PC-3 (cell line): ENCODE data around the gene DNM1L. TPM values are rescaled to one million over a fixed set of nuclear protein-coding genes. Genes with fewer than 3 reads are reported as not detected.
"Not testable (repeated sequence)": the region's sequence is repeated elsewhere in the genome, so short reads cannot be mapped to it uniquely, and the experiment has no call there.

Experiments used
- ATAC-seq: fragments of 200-7000 bp; cut with Tn5 transposase; 2 replicates; pipeline ENCODE4 v1.9.1; 2020; ENCODE audit warnings: mild to moderate bottlenecking, moderate library complexity
- BruUV-seq: library from RNA; stranded (reverse); fragments of 400-500 nt; replicated peaks from 2 replicates; lab custom pipeline; 2021; lab: Mats Ljungman, UMichigan
- CTCF ChIA-PET: fragments of 300-600 bp; sonication (Branson Sonifier 250); formaldehyde crosslinking; loops from one replicate; lab custom pipeline; 2022; ENCODE audit warnings: antibody characterized with exemption; lab: Charles Lee
- POLR2A ChIA-PET: fragments of 300-600 bp; sonication (Branson Sonifier 250); formaldehyde crosslinking; loops from one replicate; lab custom pipeline; 2022; ENCODE audit warnings: antibody characterized with exemption; ENCODE audit not compliant: unreplicated experiment; lab: Charles Lee
- DNase-seq: peaks from one replicate; pipeline ENCODE4 v3.0.0-alpha.2; 2015
- H2AFZ ChIP-seq: fragments of 300-600 bp; sonication (generic); 2 replicates; pipeline ENCODE4 v1.6.0; 2016; ENCODE audit warnings: antibody characterized with exemption, low read length
- H3F3A ChIP-seq: fragments of 300-600 bp; sonication (generic); one replicate; pipeline ENCODE4 v1.6.0; 2017; ENCODE audit warnings: antibody characterized with exemption, low read length, control low read depth, mild to moderate bottlenecking; ENCODE audit not compliant: unreplicated experiment
- H3K27ac ChIP-seq: fragments of 300-600 bp; sonication (generic); 2 replicates; pipeline ENCODE4 v1.5.1; 2016; ENCODE audit warnings: mild to moderate bottlenecking, low read length
- H3K27me3 ChIP-seq: fragments of 300-600 bp; sonication (generic); 2 replicates; pipeline ENCODE4 v1.6.1; 2016; ENCODE audit warnings: low read length, mixed read lengths
- H3K36me3 ChIP-seq: fragments of 300-600 bp; sonication (generic); 2 replicates; pipeline ENCODE4 v1.6.1; 2016; ENCODE audit warnings: low read depth, mixed run types, low read length, mixed read lengths
- H3K4me1 ChIP-seq: fragments of 300-600 bp; sonication (generic); 2 replicates; pipeline ENCODE4 v1.5.1; 2016; ENCODE audit warnings: low read length; ENCODE audit not compliant: insufficient read depth
- H3K4me2 ChIP-seq: fragments of 300-600 bp; sonication (generic); 2 replicates; pipeline ENCODE4 v1.6.0; 2016; ENCODE audit warnings: low read length
- H3K4me3 ChIP-seq: fragments of 300-600 bp; sonication (generic); 2 replicates; pipeline ENCODE4 v1.5.1; 2016; ENCODE audit warnings: mild to moderate bottlenecking, low read length, mixed read lengths
- H3K79me2 ChIP-seq: fragments of 300-600 bp; sonication (generic); 2 replicates; pipeline ENCODE4 v1.6.1; 2017; ENCODE audit warnings: low read length, mixed read lengths
- H3K9ac ChIP-seq: fragments of 300-600 bp; sonication (generic); 2 replicates; pipeline ENCODE4 v1.6.0; 2016; ENCODE audit warnings: mild to moderate bottlenecking, low read length
- H3K9me2 ChIP-seq: fragments of 300-600 bp; sonication (generic); replicated peaks from 2 replicates; pipeline ENCODE4 v1.6.1; 2016; ENCODE audit warnings: mixed run types, low read length, mixed read lengths
- H3K9me3 ChIP-seq: fragments of 300-600 bp; sonication (generic); 2 replicates; pipeline ENCODE4 v1.6.1; 2016; ENCODE audit warnings: low read length, mixed read lengths
- H4K20me1 ChIP-seq: fragments of 300-600 bp; sonication (generic); 2 replicates; pipeline ENCODE4 v1.6.1; 2016; ENCODE audit warnings: low read length, mixed read lengths
- EZH2 ChIP-seq: fragments of 300-600 bp; sonication (generic); IDR thresholded peaks from one replicate; pipeline ENCODE4 v1.6.1; 2017; ENCODE audit warnings: antibody characterized with exemption, mild to moderate bottlenecking, low read length; ENCODE audit not compliant: unreplicated experiment
- EZH2phosphoT487 ChIP-seq: fragments of 300-600 bp; sonication (generic); IDR thresholded peaks from 2 replicates; pipeline ENCODE4 v1.6.1; 2018; ENCODE audit warnings: mild to moderate bottlenecking, antibody characterized with exemption, low read length, borderline replicate concordance
- intact Hi-C: fragments of 100-400 bp; cut with micrococcal nuclease; formaldehyde crosslinking; loops from 2 replicates; pipeline ENCODE4 v1.9.0; 2023
- total RNA-seq: library from RNA; depleted of rRNA; stranded (reverse); fragments of >200 nt; gene quantifications from 2 replicates; pipeline ENCODE4 v1.2.3, GENCODE V29; 2014
- TF ChIP-seq, protein P1 (sequence below): fragments of 300-600 bp; sonication (generic); conservative IDR thresholded peaks from 2 replicates; pipeline ENCODE4 v1.5.1; 2017; ENCODE audit warnings: antibody characterized with exemption, low read depth, mild to moderate bottlenecking, low read length

The DNM1L gene
- total RNA-seq, 1 experiment from 2014 or later: 38.7 TPM

DNA sequence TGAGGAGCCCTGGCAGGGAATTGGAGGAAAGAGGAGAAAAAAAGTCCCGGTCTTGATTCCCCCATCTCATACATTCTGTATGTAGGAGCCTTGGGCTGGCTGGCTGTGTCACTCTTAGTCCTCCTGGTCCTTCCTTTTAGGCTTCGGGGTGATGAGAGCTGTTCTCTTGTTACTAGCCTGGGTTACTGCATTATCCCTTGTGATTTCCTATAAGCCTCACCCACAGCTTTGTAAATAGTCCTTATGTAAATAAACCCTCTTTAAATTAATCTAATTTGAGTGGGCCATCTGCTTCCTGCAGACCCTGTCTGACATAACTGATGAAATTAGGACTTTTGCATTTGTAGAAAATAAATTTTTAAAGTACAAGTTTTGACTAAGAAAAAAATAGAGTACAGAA lies 19.2 kb downstream of the DNM1L start:
- Histone ChIP-seq H3K79me2 (peaks cover 54% of the 10 kb centered on the region), H3K9me2 (no peaks in the 10 kb centered on the region), H3K4me1 (no peaks in the 10 kb centered on the region), H3K9ac (no peak overlapping the region), H3K27ac (no peak overlapping the region), H3K9me3 (no peaks in the 10 kb centered on the region), H2AFZ (no peak overlapping the region), H3F3A (no peaks in the 10 kb centered on the region), H3K36me3 (no peaks in the 10 kb centered on the region; the same call in 1 of the 2 replicates), H4K20me1 (0 out of 2 replicates have a peak, but pooled peaks cover under 1% of the 10 kb centered on the region), H3K27me3 (no peaks in the 10 kb centered on the region), H3K4me3 (no peak overlapping the region), H3K4me2 (no peak overlapping the region)
- POLR2A ChIA-PET: no interaction called here
- DNase-seq (no peak), ATAC-seq (no peak)
- CTCF ChIA-PET: no interaction called here
- intact Hi-C loops: no loop called here
- no peak for TF ChIP-seq EZH2
- TF ChIP-seq, protein P1, sequence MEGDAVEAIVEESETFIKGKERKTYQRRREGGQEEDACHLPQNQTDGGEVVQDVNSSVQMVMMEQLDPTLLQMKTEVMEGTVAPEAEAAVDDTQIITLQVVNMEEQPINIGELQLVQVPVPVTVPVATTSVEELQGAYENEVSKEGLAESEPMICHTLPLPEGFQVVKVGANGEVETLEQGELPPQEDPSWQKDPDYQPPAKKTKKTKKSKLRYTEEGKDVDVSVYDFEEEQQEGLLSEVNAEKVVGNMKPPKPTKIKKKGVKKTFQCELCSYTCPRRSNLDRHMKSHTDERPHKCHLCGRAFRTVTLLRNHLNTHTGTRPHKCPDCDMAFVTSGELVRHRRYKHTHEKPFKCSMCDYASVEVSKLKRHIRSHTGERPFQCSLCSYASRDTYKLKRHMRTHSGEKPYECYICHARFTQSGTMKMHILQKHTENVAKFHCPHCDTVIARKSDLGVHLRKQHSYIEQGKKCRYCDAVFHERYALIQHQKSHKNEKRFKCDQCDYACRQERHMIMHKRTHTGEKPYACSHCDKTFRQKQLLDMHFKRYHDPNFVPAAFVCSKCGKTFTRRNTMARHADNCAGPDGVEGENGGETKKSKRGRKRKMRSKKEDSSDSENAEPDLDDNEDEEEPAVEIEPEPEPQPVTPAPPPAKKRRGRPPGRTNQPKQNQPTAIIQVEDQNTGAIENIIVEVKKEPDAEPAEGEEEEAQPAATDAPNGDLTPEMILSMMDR: no peak
- TF ChIP-seq EZH2phosphoT487: no peak
- BruUV-seq: no TSS peak

DNA sequence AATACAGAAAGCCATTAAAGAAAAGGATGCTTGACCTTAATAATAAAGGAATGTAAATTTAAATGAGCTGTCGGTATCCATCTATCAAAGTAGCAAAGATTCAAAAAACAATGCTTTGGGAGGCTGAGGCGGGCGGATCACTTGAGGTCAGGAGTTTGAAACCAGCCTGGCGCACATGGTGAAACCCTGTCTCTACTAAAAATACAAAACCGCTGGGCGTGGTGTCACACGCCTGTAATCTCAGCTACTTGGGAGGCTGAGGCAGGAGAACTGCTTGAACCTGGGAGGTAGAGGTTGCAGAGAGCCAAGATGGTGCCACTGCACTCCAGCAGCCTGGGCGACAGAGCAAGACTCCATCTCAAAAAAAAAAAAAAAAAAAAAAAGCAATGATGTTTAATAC lies 20.3 kb downstream of the DNM1L start:
- POLR2A ChIA-PET, ATAC-seq, H3K9ac ChIP-seq, H3K4me2 ChIP-seq, H3K4me3 ChIP-seq, BruUV-seq, H3K27me3 ChIP-seq, H2AFZ ChIP-seq, H3K9me2 ChIP-seq, intact Hi-C loops, H3K4me1 ChIP-seq, H4K20me1 ChIP-seq, H3K27ac ChIP-seq, CTCF ChIA-PET, DNase-seq, H3K36me3 ChIP-seq, H3K9me3 ChIP-seq, H3F3A ChIP-seq: not testable (repeated sequence)
- peaks cover 42% of the 10 kb centered on the region for H3K79me2 ChIP-seq

GRCh38 chr12:32702473-32702872 lies 23.4 kb downstream of the DNM1L start:
- Histone ChIP-seq H3K9me3 (no peaks in the 10 kb centered on the region), H3F3A (no peaks in the 10 kb centered on the region), H3K36me3 (no peaks in the 10 kb centered on the region; the same call in 1 of the 2 replicates), H3K27me3 (no peaks in the 10 kb centered on the region), H3K4me3 (no peak overlapping the region), H3K27ac (no peak overlapping the region), H3K9me2 (no peaks in the 10 kb centered on the region), H3K9ac (no peak overlapping the region), H4K20me1 (no peaks in the 10 kb centered on the region), H2AFZ (no peak overlapping the region), H3K4me2 (no peak overlapping the region), H3K79me2 (peaks cover 20% of the 10 kb centered on the region), H3K4me1 (no peaks in the 10 kb centered on the region)
- POLR2A ChIA-PET: no interaction called here
- no TSS peak for BruUV-seq
- TF ChIP-seq EZH2phosphoT487: no peak
- TF ChIP-seq, protein P1: no peak
- TF ChIP-seq EZH2: no peak
- DNase-seq (no peak), ATAC-seq (no peak)
- CTCF ChIA-PET: no interaction called here
- intact Hi-C loops: no loop called here
